GM12865 (cell line): Measurements from ENCODE around the gene BOC.

Source experiments
- DNase-seq: peaks from one replicate; pipeline ENCODE4 v3.0.0; 2010; ENCODE audit warnings: low read depth
- H3K4me3 ChIP-seq: 2 replicates; pipeline ENCODE4 v1.5.1; 2011; ENCODE audit warnings: mild to moderate bottlenecking, low read depth, low read length, control low read depth
- TF ChIP-seq, protein P1 (sequence below): IDR thresholded peaks from 2 replicates; pipeline ENCODE4 v1.5.1; 2011; ENCODE audit warnings: low read length, control low read depth, low read depth, inconsistent platforms; ENCODE audit not compliant: insufficient read depth; ENCODE audit errors: missing control alignments

The BOC gene

GRCh38 chr3:113266738-113267137, 55.4 kb downstream of the BOC start:
- H3K4me3 ChIP-seq = no peak overlapping the region
- TF ChIP-seq, protein P1, sequence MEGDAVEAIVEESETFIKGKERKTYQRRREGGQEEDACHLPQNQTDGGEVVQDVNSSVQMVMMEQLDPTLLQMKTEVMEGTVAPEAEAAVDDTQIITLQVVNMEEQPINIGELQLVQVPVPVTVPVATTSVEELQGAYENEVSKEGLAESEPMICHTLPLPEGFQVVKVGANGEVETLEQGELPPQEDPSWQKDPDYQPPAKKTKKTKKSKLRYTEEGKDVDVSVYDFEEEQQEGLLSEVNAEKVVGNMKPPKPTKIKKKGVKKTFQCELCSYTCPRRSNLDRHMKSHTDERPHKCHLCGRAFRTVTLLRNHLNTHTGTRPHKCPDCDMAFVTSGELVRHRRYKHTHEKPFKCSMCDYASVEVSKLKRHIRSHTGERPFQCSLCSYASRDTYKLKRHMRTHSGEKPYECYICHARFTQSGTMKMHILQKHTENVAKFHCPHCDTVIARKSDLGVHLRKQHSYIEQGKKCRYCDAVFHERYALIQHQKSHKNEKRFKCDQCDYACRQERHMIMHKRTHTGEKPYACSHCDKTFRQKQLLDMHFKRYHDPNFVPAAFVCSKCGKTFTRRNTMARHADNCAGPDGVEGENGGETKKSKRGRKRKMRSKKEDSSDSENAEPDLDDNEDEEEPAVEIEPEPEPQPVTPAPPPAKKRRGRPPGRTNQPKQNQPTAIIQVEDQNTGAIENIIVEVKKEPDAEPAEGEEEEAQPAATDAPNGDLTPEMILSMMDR = no peak
- DNase-seq = no peak

- no peak overlapping the region for H3K4me3 ChIP-seq
- no peak for DNase-seq
- TF ChIP-seq, protein P1 = no peak
Observed at GRCh38 chr3:113268311-113268710, 57.0 kb downstream of the BOC start.

GRCh38 chr3:113268942-113269341, 57.6 kb downstream of the BOC start:
- TF ChIP-seq, protein P1 = no peak
- no peak for DNase-seq
- H3K4me3 ChIP-seq = no peak overlapping the region

DNA sequence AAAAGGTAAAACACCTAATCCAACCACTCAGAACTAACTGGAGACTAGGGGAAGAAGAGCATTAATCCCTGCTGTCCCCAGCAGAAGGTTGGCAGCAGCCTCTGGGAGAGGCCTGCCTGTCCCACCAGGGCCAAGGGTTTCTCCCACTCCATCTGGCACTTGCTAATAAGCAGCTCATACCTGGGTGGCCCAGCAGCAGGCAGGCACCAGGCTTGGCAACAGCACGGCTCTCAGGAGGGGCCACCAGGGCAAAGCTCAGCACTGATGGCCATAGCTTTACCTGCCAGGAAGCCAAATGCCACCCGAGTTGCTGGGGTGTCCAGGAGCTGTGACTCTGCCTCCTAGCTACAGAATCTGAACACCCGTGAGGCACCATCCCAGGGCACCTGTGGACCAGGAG, 58.3 kb downstream of the BOC start:
- no peak overlapping the region for H3K4me3 ChIP-seq
- TF ChIP-seq, protein P1 = no peak
- no peak for DNase-seq

GRCh38 chr3:113270068-113270467, 58.7 kb downstream of the BOC start:
- no peak for DNase-seq
- TF ChIP-seq, protein P1 = no peak

DNA sequence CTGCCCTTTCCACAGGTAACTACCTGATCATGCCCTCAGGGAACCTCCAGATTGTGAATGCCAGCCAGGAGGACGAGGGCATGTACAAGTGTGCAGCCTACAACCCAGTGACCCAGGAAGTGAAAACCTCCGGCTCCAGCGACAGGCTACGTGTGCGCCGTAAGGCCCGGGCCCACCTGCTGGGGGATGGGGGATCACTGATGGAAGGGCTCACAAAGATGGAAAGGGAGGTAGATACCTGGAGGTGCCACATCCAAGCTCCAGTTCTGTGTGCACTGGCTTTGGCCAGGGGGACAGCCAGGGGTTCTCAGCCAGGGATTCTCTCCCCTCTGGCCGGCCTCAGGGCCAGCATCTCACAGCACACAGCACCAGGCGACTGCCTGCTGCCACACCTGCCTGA, 59.4 kb downstream of the BOC start:
- TF ChIP-seq, protein P1 = no peak
- DNase-seq = no peak
- H3K4me3 ChIP-seq = no peak overlapping the region

More at GRCh38 chr3:113270068-113270467, 58.7 kb downstream of the BOC start:
- H3K4me3 ChIP-seq = no peak overlapping the region

GRCh38 chr3:113271189-113271588, 59.8 kb downstream of the BOC start:
- no peak for DNase-seq
- H3K4me3 ChIP-seq = no peak overlapping the region
- TF ChIP-seq, protein P1 = no peak
